ENCODE measurements around the gene TRMU.

GRCh38 chr22:46390105-46390651 lies 54.7 kb downstream of the TRMU start:
- TF ChIP-seq CTCF (IDR thresholded peaks at IDR 0.05) (no peak), POLR2A (IDR thresholded peaks at IDR 0.05) (no peak)
